ENCODE data around the gene SLC12A8.

Gene SLC12A8

DNA sequence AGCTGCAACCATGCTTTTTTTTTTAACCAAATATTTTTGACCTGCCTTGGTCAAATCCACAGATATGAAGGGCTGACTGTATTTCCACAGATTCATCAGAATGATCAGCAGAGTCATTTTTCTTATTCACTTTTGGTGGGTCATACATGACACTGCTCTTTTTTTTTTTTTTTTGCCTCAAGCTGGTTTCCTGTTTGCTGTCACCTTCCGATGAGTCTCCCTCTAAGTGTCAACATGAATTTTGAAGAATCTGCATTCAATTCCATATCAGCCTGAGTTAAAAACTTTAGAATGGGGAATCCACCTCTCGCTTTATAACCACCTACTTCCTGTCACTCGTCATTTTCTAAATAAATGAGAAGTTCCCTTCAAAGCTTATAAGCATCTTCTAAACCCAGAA lies 2.2 kb upstream of the SLC12A8 start:
- DNase-seq (ENCODE audit: low read depth in 1 of 2, low spot score in 1 of 2): no peak

DNA sequence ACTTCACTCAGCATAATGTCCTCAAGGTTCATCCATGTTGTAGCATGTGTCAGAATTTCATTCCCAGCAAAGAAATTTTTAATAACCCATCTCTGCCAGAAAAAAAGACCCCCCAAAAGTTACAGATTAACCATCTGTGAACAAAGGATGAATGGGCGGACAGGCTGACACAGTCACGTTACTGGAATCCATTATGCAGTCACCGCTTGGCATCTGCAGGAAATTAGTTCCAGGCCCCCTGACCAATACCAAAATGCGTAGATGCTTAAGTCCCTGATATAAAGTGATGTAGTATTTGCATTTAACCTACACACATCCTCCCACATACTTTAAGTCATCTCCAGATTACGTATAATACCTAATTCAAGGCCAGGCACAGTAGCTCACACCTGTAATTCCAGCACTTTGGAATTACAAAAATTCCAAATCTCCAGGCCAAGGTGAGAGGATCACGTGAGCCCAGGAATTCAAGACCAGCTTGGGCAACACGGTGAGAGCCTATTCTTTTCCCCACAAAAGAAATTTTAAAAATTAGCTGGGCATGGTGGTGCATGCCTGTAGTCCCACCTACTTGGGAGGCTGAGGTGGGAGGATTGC lies 1.5 kb upstream of the SLC12A8 start:
- no peak for DNase-seq (ENCODE audit: low read depth in 1 of 2, low spot score in 1 of 2)

DNA sequence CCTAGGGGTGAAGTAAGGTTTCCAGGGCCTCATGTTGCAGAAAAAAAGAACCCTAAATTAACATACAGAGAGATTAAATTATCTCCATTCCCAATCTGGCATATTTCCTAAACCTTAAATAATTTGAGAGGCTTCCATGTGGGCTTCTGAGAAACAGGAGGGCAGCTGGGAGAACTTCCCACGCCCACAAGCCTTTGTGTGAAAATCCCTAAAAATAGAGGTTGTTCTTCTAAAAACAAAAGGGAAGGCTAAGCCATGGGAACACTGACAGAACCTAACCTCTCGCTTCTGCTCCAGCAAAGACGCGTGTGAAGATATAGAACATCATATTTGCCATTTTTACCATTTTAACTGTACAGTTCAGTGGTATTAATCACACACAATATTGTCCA lies 812 bp upstream of the SLC12A8 start:
- no peak for DNase-seq (ENCODE audit: low read depth in 1 of 2, low spot score in 1 of 2)

GRCh38 chr3:125212091-125212508 lies 448 bp downstream of the SLC12A8 start:
- DNase-seq (ENCODE audit: low read depth in 1 of 2, low spot score in 1 of 2): no peak

DNA sequence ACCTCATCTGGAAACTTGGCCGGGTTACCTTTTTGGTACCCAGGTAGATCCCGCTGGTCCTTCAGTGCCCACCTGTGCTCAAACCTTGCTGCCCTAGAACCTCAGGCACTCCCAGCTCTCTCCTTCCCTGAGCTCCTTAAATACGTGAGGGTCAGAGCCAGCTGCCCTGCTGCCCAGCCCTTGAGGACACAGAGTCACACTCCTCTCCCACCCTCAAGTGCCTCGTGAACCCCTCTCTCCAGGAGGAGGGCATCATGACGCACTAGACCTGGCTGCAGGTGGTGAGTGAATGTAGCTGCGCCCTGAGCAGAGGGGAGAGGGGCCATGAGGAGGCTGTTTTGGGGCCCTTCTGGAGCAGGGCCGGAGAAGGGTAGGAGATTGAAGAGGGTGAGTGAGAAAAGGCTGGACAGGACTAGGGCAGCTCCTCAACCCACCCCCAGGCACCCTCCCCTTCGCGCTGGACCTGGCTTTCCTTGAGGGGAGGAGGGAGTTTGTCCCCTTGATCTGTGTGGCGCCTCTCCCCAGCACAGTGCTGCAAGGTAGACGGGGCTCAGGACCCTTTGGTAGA lies 941 bp downstream of the SLC12A8 start:
- no peak for DNase-seq (ENCODE audit: low read depth in 1 of 2, low spot score in 1 of 2)

DNA sequence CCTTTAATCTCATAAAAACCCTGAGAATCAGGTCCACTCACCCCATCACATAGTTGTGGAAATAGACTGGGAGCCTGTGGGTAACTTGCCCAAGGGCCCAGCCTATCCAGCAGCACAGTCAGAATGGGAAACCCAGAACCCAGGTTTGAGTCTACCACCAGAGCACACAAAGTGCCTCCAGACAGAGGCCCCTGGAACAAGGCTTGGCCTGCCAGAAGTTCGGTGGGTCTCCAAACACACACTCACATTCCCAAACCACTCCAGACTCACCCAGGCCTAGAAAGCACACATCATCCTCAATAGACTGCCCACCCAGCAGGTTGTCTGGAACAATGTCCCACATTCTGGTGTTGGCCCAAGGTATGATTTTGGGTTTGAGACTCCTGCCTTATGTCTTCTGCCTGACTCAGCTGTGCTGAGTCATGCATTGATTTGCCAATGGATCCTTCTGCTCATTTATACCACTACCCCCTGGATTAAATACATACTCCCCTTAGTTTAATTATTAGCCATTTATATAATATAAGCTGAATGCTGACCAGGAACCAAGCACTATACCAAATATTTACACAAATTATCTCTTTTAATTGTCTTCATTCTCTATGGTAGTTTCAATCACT lies 4.5 kb downstream of the SLC12A8 start:
- DNase-seq (ENCODE audit: low read depth in 1 of 2, low spot score in 1 of 2): no peak

GRCh38 chr3:125207507-125207906 lies 5.0 kb downstream of the SLC12A8 start:
- no peak for DNase-seq (ENCODE audit: low read depth in 1 of 2, low spot score in 1 of 2)

DNA sequence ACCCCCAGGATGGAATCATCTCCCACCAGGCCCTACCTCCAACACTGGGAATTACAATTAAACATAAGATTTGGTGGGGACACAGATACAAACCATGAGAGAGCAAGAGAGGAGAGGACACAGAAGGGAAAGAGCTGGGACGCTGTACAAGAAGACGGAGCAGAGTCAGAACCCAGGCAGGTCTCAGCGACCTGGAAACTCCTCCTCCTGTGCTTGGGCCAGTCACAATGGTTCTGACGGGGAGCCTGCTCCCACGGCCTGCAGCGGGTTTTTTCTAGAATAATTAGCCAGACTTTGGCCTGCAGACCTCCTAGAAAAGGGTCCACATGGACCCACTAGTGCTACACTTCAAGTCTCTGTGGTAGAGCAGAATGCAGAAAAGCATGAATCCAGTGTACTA lies 5.6 kb downstream of the SLC12A8 start:
- no peak for DNase-seq (ENCODE audit: low read depth in 1 of 2, low spot score in 1 of 2)

DNA sequence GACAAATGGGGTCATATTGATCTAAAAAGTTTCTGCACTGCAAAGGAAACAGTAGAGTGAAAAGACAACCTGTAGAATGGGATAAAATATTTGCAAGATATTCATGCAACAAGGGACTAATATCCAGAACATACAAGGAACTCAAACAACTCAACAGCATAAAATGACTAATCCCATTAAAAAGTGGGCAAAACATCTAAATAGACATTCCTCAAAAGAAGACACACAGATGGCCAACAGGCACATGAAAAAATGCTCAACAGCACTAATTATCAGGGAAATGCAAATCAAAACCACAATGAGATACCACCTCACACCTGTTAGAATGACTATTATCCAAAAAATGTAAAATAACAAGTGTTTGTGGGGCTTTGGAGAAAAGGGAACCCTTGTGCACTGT lies 8.8 kb downstream of the SLC12A8 start:
- DNase-seq (ENCODE audit: low read depth in 1 of 2, low spot score in 1 of 2): no peak

GRCh38 chr3:125202197-125202596 lies 10.4 kb downstream of the SLC12A8 start:
- DNase-seq (ENCODE audit: low read depth in 1 of 2, low spot score in 1 of 2): no peak

DNA sequence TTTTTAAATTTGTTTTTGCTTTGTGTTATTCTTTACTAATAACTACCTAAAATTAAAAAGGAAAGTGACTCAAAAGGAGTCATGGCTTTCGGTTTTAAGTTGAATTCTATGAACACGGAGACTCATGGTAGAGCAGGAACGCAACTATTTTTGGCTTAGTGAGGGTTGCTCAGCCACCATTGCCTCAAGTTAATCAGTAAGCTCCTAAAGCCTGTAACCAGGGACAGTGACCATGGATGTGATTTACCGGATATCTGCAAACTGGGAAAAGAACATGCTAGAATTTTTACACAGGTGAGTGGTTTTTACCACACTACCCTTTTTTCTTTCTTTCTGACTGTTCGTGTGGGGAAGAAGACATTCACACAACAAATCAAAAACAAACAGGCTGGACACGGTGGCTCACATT lies 11.8 kb downstream of the SLC12A8 start:
- no peak for DNase-seq (ENCODE audit: low read depth in 1 of 2, low spot score in 1 of 2)

DNA sequence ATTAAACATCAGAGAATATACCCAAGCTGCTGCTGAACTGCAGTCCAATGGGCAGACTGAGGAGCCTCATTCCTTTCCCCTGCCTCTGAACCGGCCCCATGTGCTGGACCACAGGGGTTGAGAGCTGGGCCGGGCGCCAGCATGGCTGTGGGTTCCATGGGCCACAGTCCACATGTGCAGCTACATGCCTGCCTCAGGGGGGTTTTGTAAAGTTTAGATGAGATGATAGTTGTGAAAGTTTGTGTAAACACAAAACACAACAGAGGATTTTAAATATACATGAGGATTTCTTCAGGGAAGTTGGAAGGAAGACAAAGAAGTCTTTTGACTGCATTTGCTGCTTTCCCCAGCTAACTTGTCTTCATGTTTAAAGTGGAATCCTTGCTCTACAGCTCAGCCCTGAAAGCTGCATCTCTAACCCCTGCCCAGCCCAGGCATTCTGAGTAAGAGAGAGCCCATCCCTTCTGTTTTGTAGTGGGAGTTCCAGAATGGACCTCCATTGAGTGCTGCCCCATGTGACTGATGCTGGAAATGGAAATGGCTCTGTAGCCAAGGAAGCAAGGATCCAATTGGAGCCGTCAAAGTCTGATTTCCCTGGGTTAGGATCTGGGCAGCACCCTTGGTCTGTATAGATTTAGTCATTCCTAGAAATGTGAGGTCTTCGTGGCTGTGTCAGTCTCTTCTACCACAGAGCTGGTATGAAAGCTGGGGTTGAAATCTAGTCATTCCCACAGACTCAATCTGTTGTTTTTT lies 17.5 kb downstream of the SLC12A8 start:
- DNase-seq (ENCODE audit: low read depth in 1 of 2, low spot score in 1 of 2): no peak

GRCh38 chr3:125194061-125194848 lies 18.3 kb downstream of the SLC12A8 start:
- no peak for DNase-seq (ENCODE audit: low read depth in 1 of 2, low spot score in 1 of 2)

- no peak for DNase-seq (ENCODE audit: low read depth in 1 of 2, low spot score in 1 of 2)
Measured at GRCh38 chr3:125192190-125193035, 20.1 kb downstream of the SLC12A8 start.

- no peak for DNase-seq (ENCODE audit: low read depth in 1 of 2, low spot score in 1 of 2)
Measured at GRCh38 chr3:125191730-125192129, 20.8 kb downstream of the SLC12A8 start.

DNA sequence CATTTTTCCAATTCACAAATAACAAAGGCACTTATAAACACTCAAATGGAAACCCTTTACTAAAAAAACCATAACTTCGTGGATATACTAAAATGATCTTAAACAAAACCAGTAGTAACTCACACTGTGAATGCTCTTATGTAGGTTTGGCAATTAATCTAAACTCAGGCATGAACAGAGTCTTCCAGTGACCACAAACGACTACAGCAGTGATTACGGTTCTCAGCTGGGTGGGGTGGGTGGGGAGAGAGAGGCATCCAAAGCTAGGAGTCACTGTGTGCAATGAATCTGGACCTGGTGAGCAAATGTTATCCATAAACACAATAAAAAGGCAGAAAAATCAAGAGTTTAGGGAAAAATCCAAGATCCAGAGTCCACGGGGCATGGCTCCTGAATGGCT lies 21.3 kb downstream of the SLC12A8 start:
- no peak for DNase-seq (ENCODE audit: low read depth in 1 of 2, low spot score in 1 of 2)

DNA sequence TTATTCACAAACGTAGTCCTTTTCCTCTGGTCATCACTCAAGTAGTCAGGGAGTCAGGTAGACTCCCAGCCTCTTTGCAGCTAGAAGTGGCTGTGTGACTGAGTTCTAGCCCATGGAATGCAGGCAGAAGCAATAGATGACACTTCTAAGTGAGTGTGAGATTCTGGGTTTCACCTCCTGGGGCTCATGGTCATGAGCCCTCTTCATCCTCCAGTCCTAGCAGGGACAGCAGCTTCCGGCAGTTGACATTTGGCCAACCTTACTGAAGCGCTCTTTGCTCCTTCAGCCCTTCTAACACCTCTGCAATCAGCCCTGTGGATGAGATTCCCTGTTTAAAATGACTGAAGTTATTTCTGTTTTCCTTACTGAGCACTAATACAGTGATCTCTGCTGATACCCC lies 21.8 kb downstream of the SLC12A8 start:
- DNase-seq (ENCODE audit: low read depth in 1 of 2, low spot score in 1 of 2): no peak

GRCh38 chr3:125189378-125190165 lies 23.0 kb downstream of the SLC12A8 start:
- DNase-seq (ENCODE audit: low read depth in 1 of 2, low spot score in 1 of 2): no peak

DNA sequence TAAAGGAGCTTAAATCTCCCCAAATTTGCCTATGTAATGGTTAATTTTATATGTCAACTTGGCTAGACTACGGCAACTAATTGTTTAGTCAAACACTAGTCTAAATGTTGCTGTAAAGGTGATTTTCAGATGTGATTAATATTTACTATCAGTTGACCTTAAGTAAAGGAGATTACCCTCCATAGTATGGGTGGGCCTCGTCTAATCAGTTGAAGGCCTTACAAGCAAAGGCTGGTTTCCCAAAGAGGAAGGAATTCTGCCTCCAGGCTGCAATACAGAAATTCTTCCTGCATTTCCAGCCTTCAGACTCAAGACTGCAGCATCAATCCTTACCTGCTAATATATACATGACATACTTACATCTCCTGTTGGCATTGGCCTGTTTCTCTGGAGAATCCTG lies 23.6 kb downstream of the SLC12A8 start:
- no peak for DNase-seq (ENCODE audit: low read depth in 1 of 2, low spot score in 1 of 2)

DNA sequence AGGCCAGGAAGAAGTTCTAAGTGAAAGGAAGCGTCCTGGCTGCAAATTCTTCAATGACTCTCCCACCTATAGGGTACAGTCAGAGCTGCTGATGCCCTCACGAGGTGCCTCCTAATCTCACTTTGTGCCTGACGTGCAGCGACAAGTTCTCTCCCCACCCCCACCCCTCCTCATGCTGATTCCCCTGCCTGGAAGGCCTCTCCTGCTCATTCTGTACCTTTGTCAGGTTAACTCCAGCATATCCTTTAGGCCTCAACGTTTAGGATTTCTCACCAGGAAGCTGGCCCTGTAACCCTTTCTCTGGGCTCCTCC lies 25.0 kb downstream of the SLC12A8 start:
- no peak for DNase-seq (ENCODE audit: low read depth in 1 of 2, low spot score in 1 of 2)

All from activated T-helper 1 cell treated with anti-CD3 and anti-CD28 coated beads, Interleukin-2, amount 50 U/mL, for 16 hours (primary cell).